Stomach (tissue), 4 donors: ENCODE results near the gene NOTCH4.

ENCODE experiments used
- POLR2AphosphoS5 ChIP-seq, 3 donors: sonication (generic); formaldehyde crosslinking; IDR thresholded peaks; one replicate each; pipeline ENCODE4 v1.6.1; 2016; ENCODE audit warnings: antibody characterized with exemption in 3 of 3
- TF ChIP-seq, protein P1 (sequence below), 7 experiments: fragments of 450-650 bp in 4 of 7; fragments of 200-600 bp in 3 of 7; sonication (generic) in 3 of 7; IDR thresholded peaks; one replicate each; pipeline ENCODE4 v1.5.1; 2016 to 2019; ENCODE audit warnings: antibody characterized with exemption in 7 of 7, control low read depth in 2 of 7, mild to moderate bottlenecking in 1 of 7

DNA sequence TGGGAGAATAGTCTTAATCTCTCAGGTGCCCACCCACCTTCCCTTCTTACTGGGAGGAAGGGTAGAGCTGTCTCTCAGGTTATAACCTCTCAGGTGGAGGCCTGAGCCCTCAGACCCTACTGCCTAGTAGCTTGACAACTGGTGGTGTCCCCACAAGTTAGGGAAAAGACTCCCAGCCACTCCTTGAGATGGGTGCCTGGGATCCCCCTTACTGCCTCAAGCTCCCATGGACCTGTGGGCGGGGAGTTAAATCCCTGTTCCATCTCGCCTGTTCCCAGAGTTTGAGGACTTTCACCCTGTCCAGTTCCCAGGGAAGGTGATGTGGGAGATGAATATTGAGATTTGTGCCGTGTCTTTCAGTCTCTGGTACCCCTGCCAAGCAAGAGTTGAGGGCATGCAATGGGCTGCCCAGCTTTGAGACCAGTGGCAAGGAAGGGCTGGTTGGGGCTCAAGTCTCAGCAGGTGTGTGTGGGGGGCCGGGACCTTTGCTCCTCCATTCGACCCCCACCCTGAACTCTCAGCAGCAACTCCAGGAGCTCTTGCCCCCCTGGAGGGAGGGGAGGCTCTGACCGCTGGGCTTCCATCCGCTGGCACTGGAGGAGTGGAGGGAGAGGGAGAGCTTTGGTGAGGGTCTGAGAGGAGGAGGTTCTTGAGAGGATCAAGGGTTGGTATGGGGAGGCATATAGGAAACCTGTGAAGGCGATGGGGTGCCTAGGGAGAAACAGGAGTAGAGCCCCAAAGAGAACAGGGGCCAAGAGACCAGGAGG is 32.8 kb downstream of the NOTCH4 start:
- TF ChIP-seq, protein P1, sequence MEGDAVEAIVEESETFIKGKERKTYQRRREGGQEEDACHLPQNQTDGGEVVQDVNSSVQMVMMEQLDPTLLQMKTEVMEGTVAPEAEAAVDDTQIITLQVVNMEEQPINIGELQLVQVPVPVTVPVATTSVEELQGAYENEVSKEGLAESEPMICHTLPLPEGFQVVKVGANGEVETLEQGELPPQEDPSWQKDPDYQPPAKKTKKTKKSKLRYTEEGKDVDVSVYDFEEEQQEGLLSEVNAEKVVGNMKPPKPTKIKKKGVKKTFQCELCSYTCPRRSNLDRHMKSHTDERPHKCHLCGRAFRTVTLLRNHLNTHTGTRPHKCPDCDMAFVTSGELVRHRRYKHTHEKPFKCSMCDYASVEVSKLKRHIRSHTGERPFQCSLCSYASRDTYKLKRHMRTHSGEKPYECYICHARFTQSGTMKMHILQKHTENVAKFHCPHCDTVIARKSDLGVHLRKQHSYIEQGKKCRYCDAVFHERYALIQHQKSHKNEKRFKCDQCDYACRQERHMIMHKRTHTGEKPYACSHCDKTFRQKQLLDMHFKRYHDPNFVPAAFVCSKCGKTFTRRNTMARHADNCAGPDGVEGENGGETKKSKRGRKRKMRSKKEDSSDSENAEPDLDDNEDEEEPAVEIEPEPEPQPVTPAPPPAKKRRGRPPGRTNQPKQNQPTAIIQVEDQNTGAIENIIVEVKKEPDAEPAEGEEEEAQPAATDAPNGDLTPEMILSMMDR (IDR thresholded peaks at IDR 0.05) = no peak
- TF ChIP-seq POLR2AphosphoS5 (IDR thresholded peaks at IDR 0.05) = no peak
